ENCODE measurements around the gene BOLL.
"Not testable (repeated sequence)": the region's sequence is repeated elsewhere in the genome, so short reads cannot be mapped to it uniquely, and the experiment has no call there.

The BOLL gene, protein sequence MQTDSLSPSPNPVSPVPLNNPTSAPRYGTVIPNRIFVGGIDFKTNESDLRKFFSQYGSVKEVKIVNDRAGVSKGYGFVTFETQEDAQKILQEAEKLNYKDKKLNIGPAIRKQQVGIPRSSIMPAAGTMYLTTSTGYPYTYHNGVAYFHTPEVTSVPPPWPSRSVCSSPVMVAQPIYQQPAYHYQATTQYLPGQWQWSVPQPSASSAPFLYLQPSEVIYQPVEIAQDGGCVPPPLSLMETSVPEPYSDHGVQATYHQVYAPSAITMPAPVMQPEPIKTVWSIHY

DNA sequence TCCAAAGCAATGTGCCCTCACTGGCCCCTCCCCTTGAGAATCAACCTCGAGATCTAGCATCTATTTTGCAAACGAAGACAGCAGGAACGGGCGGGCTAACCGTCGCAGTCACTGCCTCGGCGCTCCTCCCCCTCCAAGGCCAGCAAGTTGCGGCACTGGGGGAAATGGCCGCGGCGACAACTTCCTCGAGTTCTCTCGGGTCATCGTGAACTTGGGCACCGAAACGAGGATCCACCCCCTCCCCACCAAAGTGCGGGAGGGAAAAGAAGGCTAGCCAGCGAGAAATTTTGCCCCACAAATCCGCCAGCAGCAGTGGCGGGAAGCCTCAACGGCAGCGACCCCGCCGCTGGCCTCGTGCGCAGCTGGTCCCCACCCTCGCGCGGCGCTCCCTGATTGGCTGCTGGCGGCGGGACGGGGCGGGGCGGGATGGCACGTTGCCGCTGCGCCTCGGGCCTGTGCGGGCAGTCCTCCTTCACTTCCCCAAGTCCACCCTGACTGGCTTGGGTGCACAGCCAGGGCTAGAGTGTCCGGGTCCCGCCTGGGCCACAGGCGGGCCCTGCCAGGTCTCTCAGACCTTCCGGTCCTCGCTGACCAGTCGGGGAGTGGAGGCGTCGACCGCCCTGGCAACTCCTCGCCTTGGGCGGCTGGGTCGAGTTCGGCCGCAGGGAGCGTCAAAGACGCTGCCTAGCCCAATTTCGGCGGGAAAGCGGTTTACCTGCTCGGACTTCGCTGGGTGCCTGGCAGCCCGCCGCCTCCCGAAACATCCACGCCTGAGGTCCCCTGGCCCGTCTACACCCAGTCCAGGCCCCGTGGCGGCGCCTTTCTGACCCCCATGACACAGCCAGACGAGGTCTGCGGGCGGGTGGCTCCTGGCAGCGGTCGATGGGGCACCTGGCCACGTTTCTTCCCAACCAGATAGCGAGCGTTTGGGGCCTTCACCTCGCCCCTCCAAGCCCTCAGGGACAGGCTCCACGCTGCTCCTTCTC lies at the start of gene BOLL:
Gene BOLL (minus strand): TSS at position 364 of the 986 bp plus-strand sequence. CDS start 3,469 bp downstream, outside the sequence.
- in situ Hi-C loops (cut with HindIII; ENCODE audit: low sequenced_read_pairs), result no loop called here

DNA sequence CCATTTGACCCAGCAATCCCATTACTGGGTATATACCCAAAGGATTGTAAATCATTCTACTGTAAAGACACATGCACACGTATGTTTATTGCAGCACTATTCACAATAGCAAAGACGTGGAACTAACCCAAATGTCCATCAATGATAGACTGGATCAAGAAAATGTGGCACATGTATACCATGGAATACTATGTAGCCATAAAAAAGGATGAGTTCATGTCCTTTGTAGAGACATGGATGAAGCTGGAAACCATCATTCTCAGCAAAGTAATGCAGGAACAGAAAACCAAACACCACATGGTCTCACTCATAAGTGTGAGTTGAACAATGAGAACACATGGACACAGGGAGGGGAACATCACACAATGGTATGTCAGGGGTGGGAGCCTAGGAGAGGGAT lies 49.7 kb upstream of the BOLL start:
- in situ Hi-C loops (cut with HindIII; ENCODE audit: low sequenced_read_pairs), result not testable (repeated sequence)

DNA sequence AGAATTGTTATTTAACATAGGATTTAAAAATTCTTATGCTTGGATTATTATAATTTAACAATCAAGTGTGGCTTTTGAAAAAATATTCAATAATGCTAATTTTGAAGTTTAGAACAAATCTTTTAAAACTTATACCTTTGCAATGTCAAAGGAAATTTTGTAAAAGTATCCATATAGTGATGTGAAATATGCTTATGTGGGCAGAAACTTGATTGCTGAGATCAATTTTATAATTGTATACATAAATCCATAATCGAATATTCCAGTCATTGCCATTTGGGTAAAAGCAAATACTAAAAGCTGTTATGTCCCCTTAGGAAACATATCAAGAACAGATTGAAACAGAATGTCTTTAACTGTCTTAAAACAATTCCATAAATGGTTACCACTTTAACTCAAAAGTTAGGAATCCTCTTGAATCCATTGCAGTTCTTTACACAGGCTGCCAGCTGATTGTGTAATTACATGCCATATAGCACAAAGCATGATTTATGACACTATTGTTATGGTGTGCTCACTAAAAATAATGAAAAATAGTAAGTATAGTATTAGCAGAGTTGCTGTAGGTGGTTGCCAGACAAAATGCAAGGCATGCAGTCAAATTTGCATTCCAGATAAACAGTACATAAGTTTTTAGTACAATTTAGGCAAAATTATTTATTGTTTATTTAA lies 43.5 kb upstream of the BOLL start:
- in situ Hi-C loops (cut with HindIII; ENCODE audit: low sequenced_read_pairs), result no loop called here

DNA sequence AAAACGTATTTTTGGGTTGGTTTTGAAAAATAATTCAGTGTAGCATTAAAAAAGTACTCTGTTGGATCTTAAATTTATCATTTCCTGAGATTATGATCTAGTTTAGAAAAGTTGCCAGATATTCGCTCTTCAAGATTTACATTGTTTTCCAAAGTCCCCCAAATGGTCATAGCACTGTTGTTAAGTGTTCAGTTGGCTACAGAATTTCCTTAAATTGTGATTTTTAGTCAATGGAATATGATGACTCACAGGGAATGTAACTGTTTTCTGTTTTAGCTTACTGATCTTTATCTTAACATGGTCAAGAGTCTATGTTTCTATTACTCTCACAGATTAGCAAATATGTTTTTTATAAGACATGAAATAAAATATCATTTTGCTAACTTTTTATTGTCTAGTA lies 42.5 kb upstream of the BOLL start:
- in situ Hi-C loops (cut with HindIII; ENCODE audit: low sequenced_read_pairs), result no loop called here

DNA sequence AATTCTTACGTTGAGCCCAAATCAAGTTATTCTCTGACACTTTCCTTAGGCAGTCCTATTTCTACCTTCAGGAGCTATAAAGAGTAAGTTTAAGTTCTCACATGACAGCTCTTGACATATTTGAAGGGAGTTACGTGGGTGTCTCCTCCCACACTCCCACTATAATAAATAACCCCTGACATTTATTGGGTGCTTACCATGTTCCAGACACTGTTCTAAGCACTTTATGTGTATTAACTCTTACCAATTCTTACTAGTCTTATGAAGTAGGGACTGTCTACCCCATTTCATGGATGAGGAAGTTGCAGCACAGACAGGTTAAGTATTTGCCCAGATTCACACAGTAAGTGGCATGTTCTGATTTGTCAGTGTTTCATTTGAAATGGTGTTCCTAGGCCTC lies 37.2 kb upstream of the BOLL start:
- in situ Hi-C loops (cut with HindIII; ENCODE audit: low sequenced_read_pairs), result no loop called here

DNA sequence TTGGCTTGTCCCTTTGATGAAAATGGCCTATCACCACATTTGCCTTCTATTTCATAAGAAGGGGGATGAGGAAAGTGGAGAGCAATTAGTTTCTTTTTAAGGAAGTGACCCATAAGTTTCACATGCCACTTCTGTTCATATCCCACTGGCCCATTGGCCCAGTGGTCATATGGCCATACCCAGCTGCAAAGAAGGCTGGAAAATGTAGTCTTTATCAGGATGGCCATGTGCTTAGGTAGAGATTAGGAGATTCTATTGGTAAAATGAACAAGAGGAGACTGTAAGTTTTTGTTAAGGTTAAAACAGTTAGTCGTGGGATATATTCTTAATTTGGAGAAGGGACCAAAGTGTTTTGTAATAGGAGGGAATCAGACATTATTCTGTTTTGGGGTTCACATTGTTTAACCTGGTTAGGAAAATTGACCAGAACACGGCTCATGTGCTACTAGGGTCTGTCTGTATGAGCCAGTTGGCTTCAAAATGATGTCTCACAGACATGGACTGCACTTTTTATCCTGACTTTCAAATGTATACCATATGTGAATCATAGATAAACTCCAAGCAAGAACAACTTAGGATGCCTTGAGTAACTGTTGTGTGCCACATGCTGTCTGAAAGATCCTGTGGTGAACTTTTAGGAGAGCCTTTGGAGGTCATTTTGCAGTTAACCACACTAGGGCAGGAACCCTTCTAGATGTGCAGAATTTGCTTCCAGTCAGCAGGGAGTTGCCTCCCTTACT lies 36.6 kb upstream of the BOLL start:
- in situ Hi-C loops (cut with HindIII; ENCODE audit: low sequenced_read_pairs), result no loop called here

DNA sequence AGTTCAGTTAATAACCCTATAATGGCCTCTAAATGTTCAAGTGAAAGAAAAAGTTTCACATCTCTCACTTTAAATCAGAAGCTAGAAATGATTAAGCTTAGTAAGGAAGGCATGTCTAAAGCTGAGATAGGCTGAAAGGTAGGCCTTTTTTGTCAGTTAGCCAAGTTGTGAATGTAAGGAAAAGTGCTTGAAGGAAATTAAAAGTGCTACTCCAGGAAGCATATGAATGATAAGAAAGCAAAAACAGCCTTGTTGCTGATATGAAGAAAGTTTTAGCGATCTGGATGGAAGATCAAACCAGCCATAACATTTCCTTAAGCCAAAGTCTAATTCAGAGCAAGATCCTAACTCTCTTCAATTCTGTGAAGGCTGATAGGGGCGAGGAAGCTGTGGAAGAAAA lies 29.4 kb upstream of the BOLL start:
- in situ Hi-C loops (cut with HindIII; ENCODE audit: low sequenced_read_pairs), result no loop called here

DNA sequence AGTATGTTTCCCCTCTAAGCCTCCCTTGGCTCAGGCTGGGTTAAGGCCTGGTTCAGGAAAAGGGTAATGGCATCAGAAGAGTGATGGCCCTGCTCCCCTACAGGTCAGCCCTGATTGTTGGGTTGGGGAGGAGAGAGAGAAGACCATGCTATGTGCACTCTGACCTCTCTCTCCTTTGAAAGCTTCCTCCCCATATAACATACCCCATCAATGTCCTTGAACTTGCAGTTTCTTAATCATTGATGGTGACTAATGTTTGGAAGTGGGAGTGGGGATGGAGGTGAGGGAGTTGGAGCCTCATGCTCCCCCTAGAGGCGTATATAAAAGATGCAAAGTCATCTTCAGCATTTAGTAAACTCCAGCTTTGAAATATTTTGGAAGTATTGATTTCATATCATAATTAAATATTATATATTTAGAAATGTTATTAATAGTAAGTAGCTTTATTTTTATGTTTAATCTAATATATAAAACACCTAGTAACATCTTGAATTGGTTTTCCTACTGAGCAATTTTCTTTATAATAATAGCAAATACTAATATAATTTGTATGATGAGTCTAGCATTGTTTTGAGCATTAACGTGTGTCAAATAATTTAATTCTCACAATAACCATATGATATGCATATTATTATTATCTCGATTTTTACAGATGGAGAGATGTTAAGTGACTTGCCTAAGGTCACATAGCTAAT lies 28.1 kb upstream of the BOLL start:
- in situ Hi-C loops (cut with HindIII; ENCODE audit: low sequenced_read_pairs), result no loop called here

DNA sequence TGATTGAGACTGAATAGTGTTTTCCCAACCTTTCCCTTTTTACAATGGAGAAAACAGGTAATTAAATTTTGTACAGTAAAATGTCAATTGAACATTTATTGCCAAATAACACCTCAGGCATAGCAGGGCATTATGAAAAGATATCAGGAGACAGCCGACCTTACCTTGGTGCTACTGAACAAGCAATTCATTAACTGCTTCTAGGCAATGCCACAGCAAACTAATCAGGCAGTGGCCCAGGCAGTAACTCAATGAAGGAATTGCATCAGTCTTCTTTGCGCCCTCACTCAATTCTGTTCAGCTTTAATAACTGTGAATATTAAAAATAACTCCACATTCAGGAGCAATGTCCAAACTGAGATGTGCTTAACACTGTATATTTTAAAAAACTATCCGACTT lies 25.4 kb upstream of the BOLL start:
- in situ Hi-C loops (cut with HindIII; ENCODE audit: low sequenced_read_pairs), result no loop called here

DNA sequence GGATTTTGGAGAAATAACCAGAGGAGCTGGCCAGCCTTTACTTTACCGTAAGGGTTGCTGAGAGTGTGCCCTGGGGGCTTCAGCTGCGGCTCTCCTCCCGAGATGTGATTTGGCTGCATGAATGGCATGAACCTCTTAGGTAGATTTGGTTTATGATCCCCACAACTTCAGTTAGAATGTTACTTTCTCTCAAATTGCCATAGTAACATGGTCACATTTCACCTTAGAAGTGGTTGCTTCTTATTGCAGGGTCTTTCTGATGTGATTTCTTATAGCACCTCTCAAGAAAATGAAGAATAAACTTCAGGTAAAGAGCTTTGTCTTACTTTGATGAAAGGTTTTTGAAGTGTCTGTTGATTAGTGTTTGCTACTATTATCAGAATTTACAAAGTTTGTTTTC lies 24.9 kb upstream of the BOLL start:
- in situ Hi-C loops (cut with HindIII; ENCODE audit: low sequenced_read_pairs), result no loop called here

DNA sequence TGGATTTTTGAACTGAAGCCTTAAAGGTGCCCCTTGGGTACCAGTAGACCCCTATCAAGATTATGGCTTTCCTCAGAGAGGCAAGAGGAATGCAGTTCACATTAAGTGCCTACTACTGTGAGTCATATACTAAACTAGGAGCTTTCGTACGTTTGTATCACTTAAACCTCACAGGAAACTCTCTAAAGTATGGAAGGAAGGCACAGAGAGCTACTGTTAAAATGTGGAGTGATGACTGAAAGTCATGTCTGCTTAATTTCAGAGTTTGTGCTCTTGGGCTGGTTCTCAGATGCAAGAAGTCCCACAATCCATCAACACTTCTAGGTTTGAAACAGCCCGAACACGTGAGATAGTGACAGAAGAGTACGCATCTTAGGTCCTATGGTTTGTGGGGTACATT lies 23.9 kb upstream of the BOLL start:
- in situ Hi-C loops (cut with HindIII; ENCODE audit: low sequenced_read_pairs), result no loop called here

DNA sequence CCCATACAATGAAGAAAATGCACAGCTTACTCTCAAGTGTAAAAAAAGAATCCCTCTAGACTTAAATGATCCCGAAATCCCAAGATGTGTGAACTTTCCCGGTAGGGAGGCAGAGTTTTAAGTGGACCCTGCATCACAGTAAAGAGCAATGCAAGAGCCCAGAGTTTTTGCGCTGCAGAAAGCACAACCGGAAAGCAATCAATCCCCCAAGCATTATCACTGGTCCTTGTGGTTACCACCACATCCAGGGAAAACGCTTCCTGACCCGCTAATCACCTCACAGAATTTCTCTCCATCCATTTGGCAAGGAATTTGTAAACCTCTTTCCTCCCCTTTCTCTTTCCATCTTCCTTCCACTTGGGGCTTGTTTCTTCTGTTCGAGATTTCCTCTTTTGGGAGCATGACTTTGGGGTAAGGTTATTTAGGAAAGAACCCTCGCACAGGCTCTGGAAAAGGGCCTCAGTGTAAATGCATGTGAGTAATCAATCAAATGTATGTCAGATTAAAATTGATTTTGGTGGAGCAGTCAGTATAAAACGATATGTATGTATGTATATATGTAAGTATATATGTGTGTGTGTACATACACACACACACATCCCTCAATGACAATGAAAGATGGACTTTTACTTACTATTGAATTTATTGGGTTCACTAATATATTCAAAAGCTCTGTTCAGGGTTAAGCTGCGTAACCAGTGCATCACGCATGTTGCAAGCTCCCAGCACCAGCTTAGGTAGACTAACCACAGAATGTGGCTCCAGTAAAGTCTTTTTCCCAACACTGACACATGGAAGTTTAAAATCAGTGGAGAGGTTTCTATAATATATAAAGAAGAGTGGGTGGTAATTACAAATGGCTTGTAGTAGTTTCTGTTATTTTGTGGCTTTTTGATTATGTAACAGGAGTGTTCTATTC lies 20.9 kb upstream of the BOLL start:
- in situ Hi-C loops (cut with HindIII; ENCODE audit: low sequenced_read_pairs), result no loop called here

DNA sequence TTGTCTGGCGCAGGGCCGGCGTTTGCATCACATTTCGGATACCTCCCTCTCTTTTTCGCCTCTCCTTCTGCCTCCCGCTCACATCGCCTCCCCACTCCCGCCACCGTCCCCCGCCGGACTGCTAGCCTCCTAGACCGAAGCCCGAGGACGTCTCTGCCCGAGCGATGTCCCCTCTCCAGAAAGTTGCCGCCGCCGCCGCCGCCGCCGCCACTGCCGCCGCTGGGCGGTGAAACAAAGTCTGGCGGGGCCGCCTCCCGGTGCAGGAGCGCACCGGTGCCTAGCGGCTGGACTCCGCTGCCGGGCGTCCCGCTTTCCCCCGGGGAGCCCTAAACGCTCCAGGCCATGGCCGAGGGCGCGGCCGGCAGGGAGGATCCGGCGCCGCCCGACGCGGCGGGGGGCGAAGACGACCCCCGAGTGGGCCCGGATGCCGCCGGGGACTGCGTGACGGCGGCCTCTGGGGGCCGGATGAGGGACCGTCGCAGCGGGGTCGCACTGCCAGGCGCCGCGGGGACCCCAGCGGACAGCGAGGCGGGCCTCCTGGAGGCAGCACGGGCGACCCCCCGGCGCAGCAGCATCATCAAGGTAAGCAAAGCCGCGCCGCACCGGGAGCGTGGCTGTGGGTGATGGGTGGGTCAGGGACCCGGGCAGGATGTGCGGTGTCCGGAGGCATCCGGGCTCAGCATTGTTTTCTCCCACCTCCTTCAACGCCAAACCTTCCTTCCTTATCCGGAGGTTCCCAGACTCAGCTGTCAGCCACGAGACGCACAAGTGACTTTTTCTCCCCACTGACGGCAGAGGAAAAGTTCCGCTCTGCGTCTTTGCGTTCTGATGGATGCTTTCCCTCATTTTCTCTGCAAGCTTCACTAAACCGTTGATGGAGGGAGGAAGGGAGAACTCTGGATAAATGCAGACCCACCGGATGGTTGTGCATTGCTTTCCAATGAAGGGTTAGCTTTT lies 19.9 kb upstream of the BOLL start:
- in situ Hi-C loops (cut with HindIII; ENCODE audit: low sequenced_read_pairs), result no loop called here

DNA sequence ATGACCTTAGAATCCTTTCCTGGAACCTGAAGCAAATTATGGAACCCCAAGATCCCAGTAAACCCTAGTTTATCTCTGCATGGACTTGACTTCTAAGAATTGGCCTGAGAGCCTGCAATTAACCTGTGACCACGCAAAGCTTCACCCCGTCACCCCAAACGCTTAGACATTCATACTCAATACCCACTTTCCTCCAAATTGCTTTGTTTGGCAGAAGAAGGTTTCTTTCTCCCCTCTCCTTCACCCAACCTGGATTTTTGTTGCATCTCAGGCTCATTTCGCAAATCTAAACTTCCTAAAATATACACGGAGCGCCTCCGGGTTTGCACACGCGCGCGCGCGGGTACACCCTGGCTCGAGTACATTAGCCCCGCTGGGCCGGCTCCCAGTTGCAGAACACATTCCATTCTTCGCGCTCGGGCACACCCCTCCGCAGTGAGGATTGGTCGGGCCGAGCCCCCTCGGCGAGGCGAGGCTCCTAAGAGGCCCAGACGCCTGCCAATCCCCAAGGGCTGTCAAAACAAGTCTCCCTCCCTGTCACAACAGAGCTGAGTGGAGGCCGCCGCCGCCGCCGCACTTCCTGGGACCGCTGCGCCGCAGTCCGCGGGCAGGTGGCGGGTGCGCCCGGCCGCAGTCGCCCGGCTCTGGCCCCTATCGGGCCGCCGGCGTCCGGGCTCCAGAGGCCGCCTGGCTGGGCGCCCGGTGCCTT lies 19.1 kb upstream of the BOLL start, which contains the start of gene PLCL1:
Gene PLCL1 (plus strand): TSS at position 545 of the 709 bp plus-strand sequence.
- in situ Hi-C loops (cut with HindIII; ENCODE audit: low sequenced_read_pairs), result no loop called here

DNA sequence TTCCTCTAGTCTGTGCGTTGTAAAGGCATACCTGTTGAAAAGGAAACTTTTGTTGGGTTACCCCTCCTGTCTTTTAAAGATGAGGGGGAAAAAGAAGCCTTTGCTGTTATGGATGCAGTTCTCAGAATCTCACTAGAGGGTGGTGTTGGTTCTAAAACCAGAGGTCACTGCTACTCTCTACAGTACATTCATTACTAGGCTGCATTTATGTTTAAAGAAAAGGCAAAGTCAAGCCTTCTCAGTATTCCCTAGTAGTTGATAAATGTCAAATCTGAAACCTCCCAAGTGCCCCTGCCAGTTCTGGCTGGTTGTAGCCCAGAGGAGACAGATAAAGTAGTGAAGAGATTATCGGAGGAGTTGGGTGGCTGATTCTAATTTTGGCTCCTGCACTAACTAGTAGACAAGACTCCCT lies 17.9 kb upstream of the BOLL start:
- in situ Hi-C loops (cut with HindIII; ENCODE audit: low sequenced_read_pairs), result no loop called here

DNA sequence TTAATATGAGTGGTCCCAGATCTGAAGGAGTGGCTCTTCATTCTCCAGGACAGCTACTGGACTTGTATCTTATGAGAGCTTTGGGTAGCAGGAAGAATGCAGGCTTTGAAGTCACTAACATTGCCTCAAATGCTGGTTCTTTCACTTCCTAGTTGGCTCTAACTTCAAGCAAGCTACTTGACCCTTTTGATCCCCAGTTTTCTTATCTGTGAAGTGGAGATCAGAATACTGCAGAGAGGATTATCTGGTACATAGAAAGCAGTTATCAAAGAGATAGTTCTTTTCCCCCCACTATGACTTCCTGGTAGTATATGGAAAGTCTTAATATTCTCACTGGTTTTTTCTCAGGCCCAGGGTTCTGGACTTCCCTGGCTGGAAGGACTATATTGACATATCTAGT lies 15.9 kb upstream of the BOLL start:
- in situ Hi-C loops (cut with HindIII; ENCODE audit: low sequenced_read_pairs), result no loop called here

DNA sequence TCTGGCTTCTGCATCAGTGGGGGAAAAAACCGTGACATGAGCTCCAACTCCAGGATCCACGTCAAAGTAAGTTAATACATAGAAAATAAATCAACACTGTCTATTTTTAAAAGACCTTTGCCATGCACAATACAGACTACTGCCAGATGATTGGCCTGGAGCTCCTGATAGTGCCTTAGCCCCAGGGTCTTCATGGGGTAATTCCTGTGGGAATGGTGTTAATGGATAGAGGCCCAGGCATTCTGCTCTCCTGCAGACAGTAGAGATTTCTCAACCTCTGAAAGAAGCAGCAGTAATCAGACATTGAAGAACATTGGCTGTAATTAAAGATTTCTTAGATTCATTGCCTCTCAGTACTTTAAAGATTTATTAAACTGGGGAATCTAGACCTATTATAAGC lies 15.0 kb upstream of the BOLL start:
- in situ Hi-C loops (cut with HindIII; ENCODE audit: low sequenced_read_pairs), result no loop called here
